Esophagus muscularis mucosa (tissue), 4 donors: Measurements from ENCODE around the gene NMUR1. TPM values are rescaled to one million over a fixed set of nuclear protein-coding genes. Genes with fewer than 3 reads are reported as not detected.

Experiments used
- DNase-seq: peaks from one replicate; pipeline ENCODE4 v3.0.0-alpha.2; 2017; ENCODE audit errors: extremely low spot score
- H3K27ac ChIP-seq, 4 donors: fragments of 200-600 bp; sonication (generic); replicated peaks in 1 of 4; 1 replicate in 3 of 4; 2 replicates in 1 of 4; pipeline ENCODE4 v1.5.1; 2016 to 2019; ENCODE audit warnings: mild to moderate bottlenecking in 1 of 4
- H3K27me3 ChIP-seq, 4 donors: fragments of 200-600 bp; sonication (generic); one replicate each; pipeline versions ENCODE4 v1.5.1 to v1.6.0; 2016 to 2019
- H3K36me3 ChIP-seq, 4 donors: fragments of 200-600 bp; sonication (generic); one replicate each; pipeline ENCODE4 v1.5.1; 2016 to 2019
- H3K4me1 ChIP-seq, 4 donors: fragments of 200-600 bp; sonication (generic); one replicate each; pipeline ENCODE4 v1.5.1; 2016 to 2019
- H3K4me3 ChIP-seq, 4 donors: fragments of 200-600 bp; sonication (generic); 1 replicate in 2 of 4; 2 replicates in 2 of 4; pipeline ENCODE4 v1.5.1; 2016 to 2019; ENCODE audit warnings: mild to moderate bottlenecking in 4 of 4, moderate library complexity in 1 of 4
- H3K9me3 ChIP-seq, 4 donors: fragments of 200-600 bp; sonication (generic); 1 replicate in 3 of 4; 2 replicates in 1 of 4; pipeline ENCODE4 v1.5.1; 2016 to 2019
- EP300 ChIP-seq: sonication (generic); formaldehyde crosslinking; IDR thresholded peaks from one replicate; pipeline ENCODE4 v1.6.1; 2017; ENCODE audit warnings: antibody characterized with exemption
- POLR2A ChIP-seq: fragments of 450-650 bp; IDR thresholded peaks from one replicate; pipeline ENCODE4 v1.6.1; 2017; ENCODE audit warnings: antibody characterized with exemption, moderate library complexity, mild to moderate bottlenecking, low read depth
- POLR2AphosphoS5 ChIP-seq, 2 donors: sonication (generic); formaldehyde crosslinking; IDR thresholded peaks; one replicate each; pipeline ENCODE4 v1.6.1; 2017; ENCODE audit warnings: antibody characterized with exemption in 2 of 2
- WGBS: methylation state at CpG from one replicate; pipeline ENCODE4 v1.1.5; 2018; 5-methylcytosine and 5-hydroxymethylcytosine counted together
- intact Hi-C: fragments of 100-400 bp; cut with DNase I; formaldehyde crosslinking; loops from one replicate; pipeline ENCODE4 v1.15.1; 2023
- total RNA-seq, 4 donors: library from RNA; depleted of rRNA; stranded (reverse); fragments of >200 nt; gene quantifications; one replicate each; pipeline versions ENCODE4 v1.1.0 to v1.2.1, GENCODE V29; 2016
- TF ChIP-seq, protein P1 (sequence below), 3 experiments: fragments of 200-600 bp in 2 of 3; fragments of 450-650 bp in 1 of 3; sonication (generic) in 2 of 3; IDR thresholded peaks; one replicate each; pipeline ENCODE4 v1.5.1; 2017 to 2019; ENCODE audit warnings: antibody characterized with exemption in 3 of 3, mild to moderate bottlenecking in 2 of 3, moderate library complexity in 1 of 3

The NMUR1 gene
- total RNA-seq, 4 donors from 2014 or later = 1.2 to 5.4 (median 2.5) TPM

DNA sequence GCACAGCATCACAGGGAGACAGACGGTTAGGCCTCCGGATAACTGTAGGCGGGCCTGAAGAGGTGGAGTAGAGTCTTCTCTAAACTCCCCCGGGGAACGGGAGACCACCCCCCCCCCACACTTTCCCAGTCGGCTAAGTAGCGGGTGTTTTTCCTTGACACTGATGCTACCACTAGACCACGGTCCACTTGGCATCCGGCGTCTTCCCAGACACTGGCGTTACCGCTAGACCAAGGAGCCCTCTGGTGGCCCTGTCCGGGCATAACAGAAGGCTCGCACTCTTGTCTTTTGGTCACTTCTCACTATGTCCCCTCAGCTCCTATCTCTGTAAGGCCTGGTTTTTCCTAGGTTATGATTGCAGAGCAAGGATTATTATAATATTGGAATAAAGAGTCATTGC is 40.3 kb downstream of the NMUR1 start:
- H3K9me3 ChIP-seq = no peaks in the 10 kb centered on the region
- no peaks in the 10 kb centered on the region for H3K4me1 ChIP-seq
- DNase-seq = no peak
- 80% methylated on average over 14 of the region's 14 CpGs for WGBS
- H3K36me3 ChIP-seq = no peaks in the 10 kb centered on the region
- H3K27ac ChIP-seq = no peak overlapping the region
- no peaks in the 10 kb centered on the region for H3K27me3 ChIP-seq
- no peak overlapping the region for H3K4me3 ChIP-seq
- intact Hi-C loops = loop anchor here (10.0 kb wide), 1 partner anchor 225 kb away; no protein-coding TSS in a partner anchor
- no peak for TF ChIP-seq POLR2A
- TF ChIP-seq, protein P1, sequence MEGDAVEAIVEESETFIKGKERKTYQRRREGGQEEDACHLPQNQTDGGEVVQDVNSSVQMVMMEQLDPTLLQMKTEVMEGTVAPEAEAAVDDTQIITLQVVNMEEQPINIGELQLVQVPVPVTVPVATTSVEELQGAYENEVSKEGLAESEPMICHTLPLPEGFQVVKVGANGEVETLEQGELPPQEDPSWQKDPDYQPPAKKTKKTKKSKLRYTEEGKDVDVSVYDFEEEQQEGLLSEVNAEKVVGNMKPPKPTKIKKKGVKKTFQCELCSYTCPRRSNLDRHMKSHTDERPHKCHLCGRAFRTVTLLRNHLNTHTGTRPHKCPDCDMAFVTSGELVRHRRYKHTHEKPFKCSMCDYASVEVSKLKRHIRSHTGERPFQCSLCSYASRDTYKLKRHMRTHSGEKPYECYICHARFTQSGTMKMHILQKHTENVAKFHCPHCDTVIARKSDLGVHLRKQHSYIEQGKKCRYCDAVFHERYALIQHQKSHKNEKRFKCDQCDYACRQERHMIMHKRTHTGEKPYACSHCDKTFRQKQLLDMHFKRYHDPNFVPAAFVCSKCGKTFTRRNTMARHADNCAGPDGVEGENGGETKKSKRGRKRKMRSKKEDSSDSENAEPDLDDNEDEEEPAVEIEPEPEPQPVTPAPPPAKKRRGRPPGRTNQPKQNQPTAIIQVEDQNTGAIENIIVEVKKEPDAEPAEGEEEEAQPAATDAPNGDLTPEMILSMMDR (IDR thresholded peaks at IDR 0.05) = peak in 1 of 3 experiments; percentile 39

DNA sequence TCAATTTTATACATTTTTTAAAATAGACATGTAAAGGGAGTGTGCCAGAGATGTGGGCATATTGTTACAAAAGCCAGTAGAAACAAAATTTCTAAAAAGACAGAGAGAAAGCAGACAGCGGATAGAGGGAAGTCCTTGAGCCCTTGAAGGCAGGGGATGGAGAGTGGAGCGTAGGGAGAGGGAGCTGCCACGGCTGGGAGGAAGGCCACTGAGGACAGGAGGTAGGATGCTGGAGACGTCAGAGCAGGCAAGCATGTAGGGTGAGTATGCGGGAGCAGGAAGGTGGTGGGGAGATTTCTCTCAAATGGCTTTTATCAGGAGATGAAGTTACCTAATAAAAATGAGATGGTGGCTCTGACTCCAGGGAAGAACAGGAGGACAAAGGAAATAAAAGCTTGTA is 41.9 kb downstream of the NMUR1 start:
- no peak for DNase-seq
- intact Hi-C loops = loop anchor here (10.0 kb wide), 1 partner anchor 226 kb away; no protein-coding TSS in a partner anchor

GRCh38 chr2:231486851-231487596 is 43.2 kb downstream of the NMUR1 start:
- peaks cover 0 to 23% (median 16%) of the 10 kb centered on the region in 4 donors for H3K4me1 ChIP-seq
- TF ChIP-seq POLR2A (no peak), POLR2AphosphoS5 (IDR thresholded peaks at IDR 0.05) (no peak), EP300 (no peak)
- TF ChIP-seq, protein P1 (IDR thresholded peaks at IDR 0.05) = no peak
- DNase-seq = no peak
- intact Hi-C loops = loop anchor here (10.0 kb wide), 1 partner anchor 228 kb away; no protein-coding TSS in a partner anchor
- WGBS = 90% methylated on average over 6 of the region's 6 CpGs
- no peak overlapping the region for H3K27ac ChIP-seq
- H3K36me3 ChIP-seq = no peaks in the 10 kb centered on the region
- H3K4me3 ChIP-seq = no peak overlapping the region
- H3K9me3 ChIP-seq = no peaks in the 10 kb centered on the region
- H3K27me3 ChIP-seq = no peaks in the 10 kb centered on the region

More for the DNA sequence above, 41.9 kb downstream of the NMUR1 start:
- Histone ChIP-seq H3K4me3 (no peak overlapping the region), H3K27me3 (no peaks in the 10 kb centered on the region), H3K9me3 (no peaks in the 10 kb centered on the region), H3K36me3 (no peaks in the 10 kb centered on the region), H3K27ac (no peak overlapping the region), H3K4me1 (peaks cover 0 to 11% (median 3%) of the 10 kb centered on the region in 4 donors)
- 86% methylated on average over 5 of the region's 5 CpGs for WGBS
- TF ChIP-seq, protein P1 (IDR thresholded peaks at IDR 0.05) = no peak
- TF ChIP-seq POLR2A (no peak), POLR2AphosphoS5 (IDR thresholded peaks at IDR 0.05) (no peak), EP300 (no peak)

GRCh38 chr2:231483398-231484329 is 46.6 kb downstream of the NMUR1 start:
- intact Hi-C loops = loop anchor here (2.0 to 10.0 kb wide), 2 partner anchors 73 to 231 kb away; no protein-coding TSS in a partner anchor
- H3K36me3 ChIP-seq = no peaks in the 10 kb centered on the region
- H3K4me3 ChIP-seq = peak overlapping the region; percentile 49 to 58 (median 53)
- H3K9me3 ChIP-seq = no peaks in the 10 kb centered on the region
- TF ChIP-seq POLR2A (no peak), POLR2AphosphoS5 (IDR thresholded peaks at IDR 0.05) (no peak), EP300 (no peak)
- TF ChIP-seq, protein P1 (IDR thresholded peaks at IDR 0.05) = no peak
- 62% methylated on average over 28 of the region's 65 CpGs for WGBS
- no peaks in the 10 kb centered on the region for H3K27me3 ChIP-seq
- no peak for DNase-seq
- peaks cover 0 to 23% (median 18%) of the 10 kb centered on the region in 4 donors for H3K4me1 ChIP-seq
- H3K27ac ChIP-seq = peak overlapping the region; percentile 68 to 78 (median 72)
